Ascending aorta (tissue), 2 donors: Measurements from ENCODE around the gene SYTL5. TPM values are rescaled to one million over a fixed set of nuclear protein-coding genes. Genes with fewer than 3 reads are reported as not detected.
"Not testable (repeated sequence)": the region's sequence is repeated elsewhere in the genome, so short reads cannot be mapped to it uniquely, and the experiment has no call there.

Experiments
- DNase-seq, 2 donors: peaks; one replicate each; pipeline ENCODE4 v3.0.0-alpha.2; 2019; ENCODE audit warnings: low spot score in 2 of 2
- H3K27ac ChIP-seq, 2 donors: fragments of 200-600 bp; sonication (generic); one replicate each; pipeline ENCODE4 v1.5.1; 2016 to 2017; ENCODE audit warnings: mild to moderate bottlenecking in 1 of 2
- H3K27me3 ChIP-seq: fragments of 200-600 bp; sonication (generic); one replicate; pipeline ENCODE4 v1.5.1; 2017
- H3K36me3 ChIP-seq, 2 donors: fragments of 200-600 bp; sonication (generic); one replicate each; pipeline ENCODE4 v1.5.1; 2016
- H3K4me1 ChIP-seq, 2 donors: fragments of 200-600 bp; sonication (generic); one replicate each; pipeline ENCODE4 v1.5.1; 2016 to 2017; ENCODE audit warnings: mild to moderate bottlenecking in 1 of 2
- H3K4me3 ChIP-seq, 2 donors: fragments of 200-600 bp; sonication (generic); one replicate each; pipeline ENCODE4 v1.5.1; 2016 to 2017; ENCODE audit warnings: mild to moderate bottlenecking in 1 of 2
- H3K9me3 ChIP-seq, 2 donors: fragments of 200-600 bp; sonication (generic); one replicate each; pipeline ENCODE4 v1.5.1; 2016
- intact Hi-C: fragments of 100-400 bp; cut with DNase I; formaldehyde crosslinking; loops from one replicate; pipeline ENCODE4 v1.15.1; 2023
- total RNA-seq: library from RNA; depleted of rRNA; stranded (reverse); fragments of >200 nt; gene quantifications from one replicate; pipeline ENCODE4 v1.1.0, GENCODE V29; 2016
- TF ChIP-seq, protein P1 (sequence below), 3 experiments: fragments of 200-600 bp in 2 of 3; fragments of 450-650 bp in 1 of 3; sonication (generic) in 2 of 3; IDR thresholded peaks; one replicate each; pipeline ENCODE4 v1.5.1; 2016 to 2019; ENCODE audit warnings: antibody characterized with exemption in 3 of 3, mild to moderate bottlenecking in 1 of 3, moderate library complexity in 1 of 3

Gene SYTL5
- total RNA-seq, 1 donor from 2014 or later: not detected

DNA sequence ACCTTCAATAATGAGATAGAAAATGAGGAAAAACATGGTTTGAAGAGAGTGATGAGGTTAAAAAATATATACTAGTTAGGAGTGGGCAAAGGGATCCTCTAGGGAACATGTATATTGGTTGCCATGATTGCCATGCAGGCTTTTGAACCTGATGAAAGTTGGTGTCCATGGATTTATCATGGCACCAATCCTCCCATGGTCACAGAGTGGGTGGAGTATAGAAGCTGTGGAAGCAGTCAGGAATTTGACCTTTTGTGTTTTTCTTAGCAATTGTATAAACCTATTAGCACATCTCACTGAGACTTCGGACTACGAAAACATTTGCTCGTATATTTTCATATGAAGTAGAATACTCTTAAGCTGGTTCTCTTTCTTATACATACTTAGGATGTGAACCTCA, 30.9 kb upstream of the SYTL5 start:
- H3K27me3 ChIP-seq: no peaks in the 10 kb centered on the region
- no peaks in the 10 kb centered on the region for H3K36me3 ChIP-seq
- H3K4me3 ChIP-seq: no peak overlapping the region
- H3K4me1 ChIP-seq: no peaks in the 10 kb centered on the region
- no peak for DNase-seq
- TF ChIP-seq, protein P1, sequence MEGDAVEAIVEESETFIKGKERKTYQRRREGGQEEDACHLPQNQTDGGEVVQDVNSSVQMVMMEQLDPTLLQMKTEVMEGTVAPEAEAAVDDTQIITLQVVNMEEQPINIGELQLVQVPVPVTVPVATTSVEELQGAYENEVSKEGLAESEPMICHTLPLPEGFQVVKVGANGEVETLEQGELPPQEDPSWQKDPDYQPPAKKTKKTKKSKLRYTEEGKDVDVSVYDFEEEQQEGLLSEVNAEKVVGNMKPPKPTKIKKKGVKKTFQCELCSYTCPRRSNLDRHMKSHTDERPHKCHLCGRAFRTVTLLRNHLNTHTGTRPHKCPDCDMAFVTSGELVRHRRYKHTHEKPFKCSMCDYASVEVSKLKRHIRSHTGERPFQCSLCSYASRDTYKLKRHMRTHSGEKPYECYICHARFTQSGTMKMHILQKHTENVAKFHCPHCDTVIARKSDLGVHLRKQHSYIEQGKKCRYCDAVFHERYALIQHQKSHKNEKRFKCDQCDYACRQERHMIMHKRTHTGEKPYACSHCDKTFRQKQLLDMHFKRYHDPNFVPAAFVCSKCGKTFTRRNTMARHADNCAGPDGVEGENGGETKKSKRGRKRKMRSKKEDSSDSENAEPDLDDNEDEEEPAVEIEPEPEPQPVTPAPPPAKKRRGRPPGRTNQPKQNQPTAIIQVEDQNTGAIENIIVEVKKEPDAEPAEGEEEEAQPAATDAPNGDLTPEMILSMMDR (IDR thresholded peaks at IDR 0.05): no peak
- intact Hi-C loops: no loop called here
- no peaks in the 10 kb centered on the region for H3K9me3 ChIP-seq
- no peak overlapping the region for H3K27ac ChIP-seq

DNA sequence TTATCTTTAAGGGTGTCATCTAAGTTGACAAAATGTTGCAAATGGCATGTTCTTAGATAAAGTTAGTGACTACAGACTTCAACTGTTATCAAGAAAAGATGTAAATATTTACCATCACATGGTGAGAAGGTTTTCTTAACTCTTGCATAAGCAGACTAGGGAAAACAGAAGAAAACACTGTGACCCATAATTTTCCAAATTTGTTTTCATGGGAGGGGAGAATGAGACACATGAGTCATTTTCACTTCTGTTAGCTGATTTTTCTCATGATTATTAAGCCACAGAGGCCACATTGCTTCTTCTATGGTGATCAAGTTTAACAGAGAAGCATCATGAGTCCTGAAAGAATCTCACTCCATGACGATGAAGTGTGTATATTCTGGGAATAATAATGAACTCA, 30.2 kb upstream of the SYTL5 start:
- intact Hi-C loops: no loop called here
- TF ChIP-seq, protein P1 (IDR thresholded peaks at IDR 0.05): no peak
- DNase-seq: no peak
- Histone ChIP-seq H3K27ac (no peak overlapping the region), H3K4me3 (no peak overlapping the region), H3K36me3 (no peaks in the 10 kb centered on the region), H3K9me3 (no peaks in the 10 kb centered on the region), H3K27me3 (no peaks in the 10 kb centered on the region), H3K4me1 (no peaks in the 10 kb centered on the region)

DNA sequence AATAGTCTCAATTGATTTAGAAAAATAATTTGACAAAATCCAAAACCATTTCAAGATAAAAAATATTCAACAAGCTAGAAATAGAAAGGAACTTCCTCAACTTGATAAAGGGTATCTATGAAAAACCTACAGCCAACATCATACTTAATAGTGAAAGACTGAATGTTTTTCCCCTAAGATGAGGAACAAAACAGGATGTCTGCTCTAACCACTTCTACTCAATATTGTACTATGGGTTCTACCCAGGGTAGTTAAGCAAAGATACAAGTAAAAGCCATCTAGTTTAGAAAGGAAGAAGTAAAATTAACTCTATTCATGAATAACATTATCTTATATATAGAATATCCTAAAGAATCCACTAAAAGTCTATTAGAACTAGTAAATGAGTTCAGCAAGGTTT, 21.5 kb upstream of the SYTL5 start:
- intact Hi-C loops: no loop called here
- Histone ChIP-seq H3K4me1 (no peaks in the 10 kb centered on the region), H3K27me3 (no peaks in the 10 kb centered on the region), H3K27ac (no peak overlapping the region), H3K36me3 (no peaks in the 10 kb centered on the region), H3K9me3 (no peaks in the 10 kb centered on the region), H3K4me3 (no peak overlapping the region)
- DNase-seq: no peak
- TF ChIP-seq, protein P1 (IDR thresholded peaks at IDR 0.05): no peak

DNA sequence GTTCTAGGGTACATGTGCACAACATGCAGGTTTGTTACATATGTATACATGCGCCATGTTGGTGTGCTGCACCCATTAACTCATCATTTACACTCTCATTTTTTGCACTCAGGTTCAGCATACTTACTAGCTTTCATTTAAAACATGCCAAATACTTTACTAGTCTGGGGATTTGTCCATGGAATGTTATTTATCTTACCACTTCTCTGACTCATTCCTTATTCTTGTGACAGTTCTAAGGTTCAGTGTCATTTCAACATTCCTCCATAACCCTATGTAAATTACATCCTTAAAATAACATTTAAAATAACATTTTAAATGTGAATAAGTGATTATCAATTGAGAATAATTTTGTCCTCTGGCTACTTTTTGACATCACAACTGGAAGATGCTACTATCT, 19.5 kb upstream of the SYTL5 start:
- Histone ChIP-seq H3K36me3 (no peaks in the 10 kb centered on the region), H3K4me3 (no peak overlapping the region), H3K4me1 (no peaks in the 10 kb centered on the region), H3K27me3 (no peaks in the 10 kb centered on the region), H3K9me3 (no peaks in the 10 kb centered on the region), H3K27ac (no peak overlapping the region)
- no peak for DNase-seq
- TF ChIP-seq, protein P1 (IDR thresholded peaks at IDR 0.05): no peak
- intact Hi-C loops: no loop called here

DNA sequence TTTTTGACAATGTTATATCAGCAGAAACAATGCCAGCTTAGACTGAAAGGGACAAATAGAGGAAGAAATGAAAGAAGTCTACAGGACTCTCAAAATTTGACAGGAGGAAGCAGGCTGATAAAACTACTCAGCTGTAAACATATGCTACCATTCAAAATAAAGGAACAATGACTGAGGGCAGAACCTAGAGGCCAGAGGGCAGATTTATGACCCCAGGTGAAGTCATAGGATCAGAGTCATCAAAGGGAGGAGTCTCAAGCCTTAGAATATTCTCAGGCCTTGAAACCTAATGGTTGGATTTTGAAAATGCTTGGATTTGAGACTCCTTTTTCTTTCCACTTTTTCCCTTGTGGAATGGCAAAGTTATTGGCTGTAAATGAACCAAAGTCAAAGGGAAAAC, 17.0 kb upstream of the SYTL5 start:
- Histone ChIP-seq H3K4me1 (no peaks in the 10 kb centered on the region), H3K27me3 (no peaks in the 10 kb centered on the region), H3K36me3 (no peaks in the 10 kb centered on the region), H3K9me3 (no peaks in the 10 kb centered on the region), H3K4me3 (no peak overlapping the region), H3K27ac (no peak overlapping the region)
- intact Hi-C loops: no loop called here
- DNase-seq: no peak
- TF ChIP-seq, protein P1 (IDR thresholded peaks at IDR 0.05): no peak

GRCh38 chrX:37991303-37991702, 15.1 kb upstream of the SYTL5 start:
- DNase-seq, H3K27ac ChIP-seq, H3K27me3 ChIP-seq, intact Hi-C loops, H3K4me3 ChIP-seq, H3K36me3 ChIP-seq, H3K4me1 ChIP-seq, H3K9me3 ChIP-seq: not testable (repeated sequence)
